ENCODE results near the gene IFT81.
"Not testable (repeated sequence)": the region's sequence is repeated elsewhere in the genome, so short reads cannot be mapped to it uniquely, and the experiment has no call there.

The IFT81 gene

GRCh38 chr12:110248096-110248447, 123.9 kb downstream of the IFT81 start:
- no peak for DNase-seq

- no peak for DNase-seq
These were observed 124.9 kb downstream of the IFT81 start for GRCh38 chr12:110249105-110249504.

GRCh38 chr12:110249716-110250225, 125.6 kb downstream of the IFT81 start:
- no peak for DNase-seq

- no peak for DNase-seq
These were observed 127.2 kb downstream of the IFT81 start for GRCh38 chr12:110251381-110251780.

GRCh38 chr12:110252716-110253115, 128.6 kb downstream of the IFT81 start:
- DNase-seq = no peak

- DNase-seq = no peak
These were observed 129.0 kb downstream of the IFT81 start for GRCh38 chr12:110253176-110253575.

- DNase-seq = no peak
These were observed 130.9 kb downstream of the IFT81 start for GRCh38 chr12:110254971-110255540.

GRCh38 chr12:110255890-110256456, 131.8 kb downstream of the IFT81 start:
- DNase-seq = not testable (repeated sequence)

- DNase-seq = no peak
These were observed 132.7 kb downstream of the IFT81 start for GRCh38 chr12:110256780-110257431.

GRCh38 chr12:110258466-110258865, 134.3 kb downstream of the IFT81 start:
- DNase-seq = no peak

GRCh38 chr12:110262442-110263388, 138.6 kb downstream of the IFT81 start:
- no peak for DNase-seq

GRCh38 chr12:110266381-110266960, 142.3 kb downstream of the IFT81 start:
- DNase-seq = no peak

GRCh38 chr12:110266980-110267620, 142.9 kb downstream of the IFT81 start:
- no peak for DNase-seq

Data from activated T-cell treated with anti-CD3 and anti-CD28 coated beads for 4 hours (primary cell).